ENCODE measurements around the gene UXS1. TPM values are rescaled to one million over a fixed set of nuclear protein-coding genes. Genes with fewer than 3 reads are reported as not detected.

Gene UXS1
- total RNA-seq, 1 donor from 2014 or later: 60.0 TPM

GRCh38 chr2:106111882-106112571, 82.1 kb downstream of the UXS1 start:
- Histone ChIP-seq H3K36me3 (peaks cover 48% of the 10 kb centered on the region), H3K27me3 (ENCODE audit: low read depth) (no peaks in the 10 kb centered on the region), H3K9me3 (no peaks in the 10 kb centered on the region), H3K4me1 (peaks cover 19% of the 10 kb centered on the region), H3K4me3 (no peak overlapping the region), H3K27ac (no peak overlapping the region)
- ATAC-seq (no peak), DNase-seq (no peak)
- TF ChIP-seq CTCF (IDR thresholded peaks at IDR 0.05): no peak
- intact Hi-C loops (cut with DNase I): no loop called here

GRCh38 chr2:106109675-106110424, 84.3 kb downstream of the UXS1 start:
- ATAC-seq (no peak), DNase-seq (no peak)
- intact Hi-C loops (cut with DNase I): no loop called here
- peaks cover 19% of the 10 kb centered on the region for H3K4me1 ChIP-seq
- H3K9me3 ChIP-seq: no peaks in the 10 kb centered on the region
- TF ChIP-seq CTCF (IDR thresholded peaks at IDR 0.05): no peak
- H3K27ac ChIP-seq: no peak overlapping the region
- no peaks in the 10 kb centered on the region for H3K27me3 ChIP-seq (ENCODE audit: low read depth)
- H3K36me3 ChIP-seq: peaks cover 51% of the 10 kb centered on the region
- H3K4me3 ChIP-seq: no peak overlapping the region

- H3K4me3 ChIP-seq: no peak overlapping the region
- H3K27ac ChIP-seq: no peak overlapping the region
- no peaks in the 10 kb centered on the region for H3K27me3 ChIP-seq (ENCODE audit: low read depth)
- peaks cover 51% of the 10 kb centered on the region for H3K36me3 ChIP-seq
- ATAC-seq: no peak
- H3K4me1 ChIP-seq: peaks cover 9% of the 10 kb centered on the region
- intact Hi-C loops (cut with DNase I): no loop called here
- DNase-seq: no peak
- TF ChIP-seq CTCF (IDR thresholded peaks at IDR 0.05): no peak
- H3K9me3 ChIP-seq: no peaks in the 10 kb centered on the region
These were observed 85.3 kb downstream of the UXS1 start for GRCh38 chr2:106108791-106109190.

- Histone ChIP-seq H3K36me3 (peaks cover 52% of the 10 kb centered on the region), H3K9me3 (no peaks in the 10 kb centered on the region), H3K27me3 (ENCODE audit: low read depth) (no peaks in the 10 kb centered on the region), H3K27ac (no peak overlapping the region), H3K4me3 (no peak overlapping the region), H3K4me1 (peaks cover 9% of the 10 kb centered on the region)
- no peak for ATAC-seq
- no peak for TF ChIP-seq CTCF (IDR thresholded peaks at IDR 0.05)
- DNase-seq: no peak
- intact Hi-C loops (cut with DNase I): no loop called here
These were observed 85.8 kb downstream of the UXS1 start for GRCh38 chr2:106108351-106108750.

- DNase-seq (no peak), ATAC-seq (peak; percentile 20 to 40)
- peak; percentile 9 for TF ChIP-seq CTCF (IDR thresholded peaks at IDR 0.05)
- Histone ChIP-seq H3K4me3 (no peak overlapping the region), H3K36me3 (peaks cover 58% of the 10 kb centered on the region), H3K9me3 (no peaks in the 10 kb centered on the region), H3K27ac (no peak overlapping the region), H3K4me1 (peaks cover 5% of the 10 kb centered on the region), H3K27me3 (ENCODE audit: low read depth) (no peaks in the 10 kb centered on the region)
- intact Hi-C loops (cut with DNase I): no loop called here
These were observed 86.5 kb downstream of the UXS1 start for GRCh38 chr2:106107509-106108131.
